DOHH2 (cell line): Measurements from ENCODE around the gene SLC16A5.
A peak's percentile ranks its signal among the peaks of the same experiment; 100 is the strongest.
"Not testable (repeated sequence)": the region's sequence is repeated elsewhere in the genome, so short reads cannot be mapped to it uniquely, and the experiment has no call there.

Experiments used
- H3F3A ChIP-seq: fragments of 200-600 bp; sonication (generic), shearing (Covaris generic); 2 replicates; pipeline ENCODE4 v1.6.0; 2016; ENCODE audit warnings: antibody characterized with exemption, mild to moderate bottlenecking; ENCODE audit not compliant: control insufficient read depth, insufficient read depth
- H3K27ac ChIP-seq: fragments of 200-600 bp; sonication (generic); 2 replicates; pipeline ENCODE4 v1.5.1; 2014; ENCODE audit warnings: low read depth, mild to moderate bottlenecking, low read length, moderate library complexity
- H3K27me3 ChIP-seq: fragments of 200-600 bp; sonication (generic); 2 replicates; pipeline ENCODE4 v1.6.1; 2014; ENCODE audit warnings: mild to moderate bottlenecking, low read length, mixed read lengths; ENCODE audit not compliant: control insufficient read depth
- H3K36me3 ChIP-seq: fragments of 200-600 bp; sonication (generic); 2 replicates; pipeline ENCODE4 v1.6.1; 2014; ENCODE audit warnings: mild to moderate bottlenecking, low read length, moderate library complexity, mixed read lengths; ENCODE audit not compliant: control insufficient read depth
- H3K4me1 ChIP-seq: fragments of 200-600 bp; sonication (generic); 2 replicates; pipeline ENCODE4 v1.6.1; 2014; ENCODE audit warnings: mild to moderate bottlenecking, low read length, mixed read lengths; ENCODE audit not compliant: control insufficient read depth
- H3K4me2 ChIP-seq: fragments of 200-600 bp; sonication (generic); 2 replicates; pipeline ENCODE4 v1.6.0; 2014; ENCODE audit warnings: mild to moderate bottlenecking, low read length, moderate library complexity
- H3K4me3 ChIP-seq: fragments of 200-600 bp; sonication (generic); 2 replicates; pipeline ENCODE4 v1.5.1; 2014; ENCODE audit warnings: mild to moderate bottlenecking, low read length, mixed read lengths
- H3K79me2 ChIP-seq: fragments of 200-600 bp; sonication (generic); 2 replicates; pipeline ENCODE4 v1.6.1; 2014; ENCODE audit warnings: mild to moderate bottlenecking, low read length, mixed read lengths; ENCODE audit not compliant: control insufficient read depth
- H3K9me2 ChIP-seq: fragments of 200-600 bp; sonication (generic); replicated peaks from 2 replicates; pipeline ENCODE4 v1.6.1; 2014; ENCODE audit warnings: mild to moderate bottlenecking, low read length, mixed read lengths; ENCODE audit not compliant: control insufficient read depth
- H3K9me3 ChIP-seq: fragments of 200-600 bp; sonication (generic); 2 replicates; pipeline ENCODE4 v1.6.1; 2014; ENCODE audit warnings: antibody characterized with exemption, low read length, mixed read lengths; ENCODE audit not compliant: control insufficient read depth, insufficient read depth
- H4K20me1 ChIP-seq: fragments of 200-600 bp; sonication (generic); 2 replicates; pipeline ENCODE4 v1.6.0; 2014; ENCODE audit warnings: low read depth, mild to moderate bottlenecking, antibody characterized with exemption, low read length, moderate library complexity; ENCODE audit not compliant: control insufficient read depth, insufficient read depth
- EZH2phosphoT487 ChIP-seq: fragments of 200-600 bp; sonication (generic); IDR thresholded peaks from 2 replicates; pipeline ENCODE4 v1.6.1; 2017; ENCODE audit warnings: borderline replicate concordance, mild to moderate bottlenecking, antibody characterized with exemption, low read length, moderate library complexity, mixed read lengths
- TF ChIP-seq, protein P1 (sequence below): fragments of 200-600 bp; sonication (generic); IDR thresholded peaks from one replicate; pipeline ENCODE4 v1.5.1; 2014; ENCODE audit warnings: antibody characterized with exemption, mild to moderate bottlenecking, low read depth, low read length; ENCODE audit not compliant: poor library complexity, severe bottlenecking

The SLC16A5 gene

DNA sequence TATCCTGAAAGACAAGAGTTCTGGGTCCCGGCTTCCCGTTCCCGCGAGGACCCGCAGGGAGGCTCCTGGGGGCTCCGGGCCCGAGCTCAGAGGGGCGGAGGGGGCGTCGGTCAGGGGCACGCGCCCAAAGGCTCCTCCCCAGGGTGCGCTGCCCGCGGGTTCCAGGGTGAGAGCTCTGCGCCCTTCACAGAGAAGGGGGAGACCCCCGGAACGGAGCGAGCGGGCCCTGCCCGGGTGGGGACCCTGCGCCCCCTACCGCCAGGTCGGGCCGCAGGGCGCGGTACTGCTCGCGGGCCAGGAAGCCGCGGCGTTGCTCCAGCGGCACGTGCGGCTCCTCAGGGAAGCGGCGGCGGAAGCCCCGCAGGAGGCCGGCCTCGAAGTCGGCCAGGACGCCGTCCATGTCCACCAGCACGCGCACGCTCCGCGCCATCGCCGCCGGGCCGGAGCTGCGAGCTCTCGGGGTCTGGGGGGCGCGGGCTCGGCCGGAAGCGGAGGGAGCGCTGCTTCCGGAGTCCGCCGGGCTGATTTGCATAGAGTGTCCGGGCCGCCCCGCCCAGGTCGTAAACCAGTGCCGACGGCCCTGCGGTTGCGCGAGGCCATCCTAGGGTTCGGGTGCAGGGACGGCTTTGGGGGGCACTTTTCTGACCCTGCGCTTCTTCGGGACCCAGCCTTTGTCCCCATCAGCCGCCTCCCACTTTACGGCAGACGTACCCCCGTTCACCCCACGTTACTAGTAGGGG is 43.7 kb downstream of the SLC16A5 start, which contains the start of gene NT5C:
Gene NT5C, minus strand, starts transcription at position 465 of the 740 bp plus-strand sequence. Its CDS starts 35 bp downstream, at position 430.
- peak within 1 kb of the TSS; percentile 93 for H3K4me3 ChIP-seq
- H3K79me2 ChIP-seq = peaks cover 21% of the 10 kb centered on the region
- peaks cover 16% of the 10 kb centered on the region for H3K4me1 ChIP-seq
- TF ChIP-seq, protein P1, sequence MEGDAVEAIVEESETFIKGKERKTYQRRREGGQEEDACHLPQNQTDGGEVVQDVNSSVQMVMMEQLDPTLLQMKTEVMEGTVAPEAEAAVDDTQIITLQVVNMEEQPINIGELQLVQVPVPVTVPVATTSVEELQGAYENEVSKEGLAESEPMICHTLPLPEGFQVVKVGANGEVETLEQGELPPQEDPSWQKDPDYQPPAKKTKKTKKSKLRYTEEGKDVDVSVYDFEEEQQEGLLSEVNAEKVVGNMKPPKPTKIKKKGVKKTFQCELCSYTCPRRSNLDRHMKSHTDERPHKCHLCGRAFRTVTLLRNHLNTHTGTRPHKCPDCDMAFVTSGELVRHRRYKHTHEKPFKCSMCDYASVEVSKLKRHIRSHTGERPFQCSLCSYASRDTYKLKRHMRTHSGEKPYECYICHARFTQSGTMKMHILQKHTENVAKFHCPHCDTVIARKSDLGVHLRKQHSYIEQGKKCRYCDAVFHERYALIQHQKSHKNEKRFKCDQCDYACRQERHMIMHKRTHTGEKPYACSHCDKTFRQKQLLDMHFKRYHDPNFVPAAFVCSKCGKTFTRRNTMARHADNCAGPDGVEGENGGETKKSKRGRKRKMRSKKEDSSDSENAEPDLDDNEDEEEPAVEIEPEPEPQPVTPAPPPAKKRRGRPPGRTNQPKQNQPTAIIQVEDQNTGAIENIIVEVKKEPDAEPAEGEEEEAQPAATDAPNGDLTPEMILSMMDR = peak; percentile 76
- TF ChIP-seq EZH2phosphoT487 = no peak
- H3K9me3 ChIP-seq = no peaks in the 10 kb centered on the region
- peak within 1 kb of the TSS; percentile 66 for H3K4me2 ChIP-seq
- peak within 1 kb of the TSS; percentile 78 for H3K27ac ChIP-seq
- H4K20me1 ChIP-seq = no peaks in the 10 kb centered on the region
- no peaks in the 10 kb centered on the region for H3K9me2 ChIP-seq
- H3F3A ChIP-seq = peaks cover 31% of the 10 kb centered on the region
- H3K36me3 ChIP-seq = peaks cover 33% of the 10 kb centered on the region
- H3K27me3 ChIP-seq = no peaks in the 10 kb centered on the region

DNA sequence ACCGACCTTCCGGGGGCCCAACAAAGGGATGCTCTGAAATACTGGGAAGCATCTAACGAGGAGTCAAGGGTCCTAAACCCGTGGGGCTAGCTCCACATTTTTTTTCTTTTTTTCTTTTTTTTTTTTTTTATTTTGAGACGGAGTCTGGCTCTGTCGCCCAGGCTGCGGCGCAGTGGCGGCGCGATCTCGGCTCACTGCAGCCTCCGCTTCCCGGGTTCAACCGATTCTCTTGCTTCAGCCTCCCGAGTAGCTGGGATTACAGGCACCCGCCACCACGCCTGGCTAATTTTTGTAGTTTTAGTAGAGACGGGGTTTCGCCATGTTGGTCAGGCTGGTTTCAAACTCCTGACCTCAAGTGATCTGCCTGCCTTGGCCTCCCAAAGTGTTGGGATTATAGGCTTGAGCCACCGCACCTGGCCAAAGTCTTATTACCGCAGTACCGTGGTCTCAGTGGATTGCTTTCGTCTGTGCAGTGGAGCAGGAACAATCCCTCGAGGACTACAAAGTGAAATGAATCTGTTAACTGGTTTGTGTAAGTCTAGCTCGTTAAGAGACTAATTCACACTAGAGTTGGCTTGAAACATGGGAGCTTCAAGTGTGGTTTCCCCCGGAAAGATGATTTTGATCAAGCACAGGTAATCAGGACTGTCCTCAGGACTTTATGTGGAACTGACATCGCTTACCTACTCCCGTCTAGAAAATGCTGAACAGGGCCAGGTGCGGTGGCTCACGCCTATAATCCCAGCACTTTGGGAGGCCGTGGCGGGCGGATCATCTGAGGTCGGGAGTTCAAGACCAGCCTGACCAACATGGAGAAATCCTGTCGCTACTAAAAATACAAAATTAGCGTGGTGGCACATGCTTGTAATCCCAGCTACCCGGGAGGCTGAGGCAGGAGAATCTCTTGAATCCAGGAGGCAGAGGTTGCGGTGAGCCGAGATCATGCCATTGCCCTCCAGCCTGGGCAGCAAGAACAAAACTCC is 44.6 kb downstream of the SLC16A5 start:
- H3K27me3 ChIP-seq, H4K20me1 ChIP-seq, H3K9me2 ChIP-seq, H3K9me3 ChIP-seq: not testable (repeated sequence)
- Histone ChIP-seq H3K4me1 (peaks cover 16% of the 10 kb centered on the region), H3K4me2 (peak overlapping the region; percentile 66), H3K36me3 (peaks cover 33% of the 10 kb centered on the region), H3K27ac (peak overlapping the region; percentile 78), H3F3A (peaks cover 37% of the 10 kb centered on the region), H3K4me3 (peak overlapping the region; percentile 93), H3K79me2 (peaks cover 21% of the 10 kb centered on the region)

DNA sequence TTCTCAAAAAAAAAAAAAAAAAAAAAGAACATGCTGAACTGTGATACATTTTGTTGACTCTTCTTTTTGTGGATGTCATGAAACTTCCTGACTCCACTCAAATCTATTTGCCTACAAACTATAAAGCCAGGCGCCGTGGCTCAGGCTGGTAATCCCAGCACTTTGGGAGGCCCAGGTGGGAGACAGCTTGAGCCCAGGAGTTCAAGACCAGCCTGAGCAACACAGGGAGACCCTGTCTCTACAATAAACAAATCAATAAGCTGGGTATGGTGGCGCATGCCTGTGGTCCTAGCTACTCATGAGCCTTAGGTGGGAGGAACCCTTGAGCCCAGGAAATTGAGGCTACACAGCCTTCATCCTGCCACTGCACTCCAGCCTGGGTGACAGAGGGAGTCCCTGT is 45.2 kb downstream of the SLC16A5 start:
- no peaks in the 10 kb centered on the region for H4K20me1 ChIP-seq
- peaks cover 16% of the 10 kb centered on the region for H3K4me1 ChIP-seq
- peaks cover 39% of the 10 kb centered on the region for H3K36me3 ChIP-seq
- H3K27ac ChIP-seq = no peak overlapping the region
- peaks cover 32% of the 10 kb centered on the region for H3F3A ChIP-seq
- H3K9me3 ChIP-seq = no peaks in the 10 kb centered on the region
- no peaks in the 10 kb centered on the region for H3K27me3 ChIP-seq
- no peak overlapping the region for H3K4me2 ChIP-seq
- H3K4me3 ChIP-seq = no peak overlapping the region
- peaks cover 21% of the 10 kb centered on the region for H3K79me2 ChIP-seq
- no peaks in the 10 kb centered on the region for H3K9me2 ChIP-seq
- TF ChIP-seq, protein P1 = no peak
- no peak for TF ChIP-seq EZH2phosphoT487

DNA sequence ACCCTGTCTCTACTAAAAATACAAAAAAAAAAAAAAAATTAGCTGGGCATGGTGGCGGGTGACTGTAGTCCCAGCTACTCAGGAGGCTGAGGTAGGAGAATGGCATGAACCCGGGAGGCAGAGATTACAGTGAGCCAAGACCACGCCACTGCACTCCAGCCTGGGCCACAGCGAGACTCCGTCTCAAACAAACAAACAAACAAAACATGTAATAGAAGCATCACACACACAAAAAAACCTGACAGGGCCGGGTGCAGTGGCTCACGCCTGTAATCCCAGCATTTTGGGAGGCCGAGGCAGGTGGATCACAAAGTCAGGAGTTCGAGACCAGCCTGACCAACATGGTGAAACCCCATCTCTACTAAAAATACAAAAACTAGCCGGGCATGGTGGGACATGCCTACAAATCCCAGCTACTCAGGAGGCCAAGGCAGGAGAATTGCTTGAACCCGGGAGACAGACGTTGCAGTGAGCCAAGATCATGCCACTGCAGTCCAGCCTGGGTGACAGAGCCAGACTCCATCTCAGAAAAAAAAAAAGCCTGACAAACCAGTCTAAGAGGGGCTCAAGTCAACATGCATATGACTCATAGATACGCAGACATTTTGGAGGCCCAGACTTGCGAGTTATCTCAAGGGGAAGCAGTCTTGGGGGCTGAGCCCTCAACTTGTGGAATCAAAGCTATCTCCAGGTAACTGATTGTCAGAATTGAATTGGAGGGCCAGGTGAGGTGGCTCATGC is 46.0 kb downstream of the SLC16A5 start:
- H3K4me3 ChIP-seq, H3K4me2 ChIP-seq, H3K27me3 ChIP-seq, H3K27ac ChIP-seq, H4K20me1 ChIP-seq, H3K9me3 ChIP-seq, H3K9me2 ChIP-seq: not testable (repeated sequence)
- peaks cover 21% of the 10 kb centered on the region for H3K79me2 ChIP-seq
- peaks cover 45% of the 10 kb centered on the region for H3K36me3 ChIP-seq
- peaks cover 39% of the 10 kb centered on the region for H3F3A ChIP-seq
- H3K4me1 ChIP-seq = peaks cover 16% of the 10 kb centered on the region
